EL (cell line): ENCODE results near the gene FXYD5.

Source experiments
- DNase-seq: peaks from one replicate; pipeline ENCODE4 v3.0.0-alpha.2; 2016

The FXYD5 gene, protein sequence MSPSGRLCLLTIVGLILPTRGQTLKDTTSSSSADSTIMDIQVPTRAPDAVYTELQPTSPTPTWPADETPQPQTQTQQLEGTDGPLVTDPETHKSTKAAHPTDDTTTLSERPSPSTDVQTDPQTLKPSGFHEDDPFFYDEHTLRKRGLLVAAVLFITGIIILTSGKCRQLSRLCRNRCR

DNA sequence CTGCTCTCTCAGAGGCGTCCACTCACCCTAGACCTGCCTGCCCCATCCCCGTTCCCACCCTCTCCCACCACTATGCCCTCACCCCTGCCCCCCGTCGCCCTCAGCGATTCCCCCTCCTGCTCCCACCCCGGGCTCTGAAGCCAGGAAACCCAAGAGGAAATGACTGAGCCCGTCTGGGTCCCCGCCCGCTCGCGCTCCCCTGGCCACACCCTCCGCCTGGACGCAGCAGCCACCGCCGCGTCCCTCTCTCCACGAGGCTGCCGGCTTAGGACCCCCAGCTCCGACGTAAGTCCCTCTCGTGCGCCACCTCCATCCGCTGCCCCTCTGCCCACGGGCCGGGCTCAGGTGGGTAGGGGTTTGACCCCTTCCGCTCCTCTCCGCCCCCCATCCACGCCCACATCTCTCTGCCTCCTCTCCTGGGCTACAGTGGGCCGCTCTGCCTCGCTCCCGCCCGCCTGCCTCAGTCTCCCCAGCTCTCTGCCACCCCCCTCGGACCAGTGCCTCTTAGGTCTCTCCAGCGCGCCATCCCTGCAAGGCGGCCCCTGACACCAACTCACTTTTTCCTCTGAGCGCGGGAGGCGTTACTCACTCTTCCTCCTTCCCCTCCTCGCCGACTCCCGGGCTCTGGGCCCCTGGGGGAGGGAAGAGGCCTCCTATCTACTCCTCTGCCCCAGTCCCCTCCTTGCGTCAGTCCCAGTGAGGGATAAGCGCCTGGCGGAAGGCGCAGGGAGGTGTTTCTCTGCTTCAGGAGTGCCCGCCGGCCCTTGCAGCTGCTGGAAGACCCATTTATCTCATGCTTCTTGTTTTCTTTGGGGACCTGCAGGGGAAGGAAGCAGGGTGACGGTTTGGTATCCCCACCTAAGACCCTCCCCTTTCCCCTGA lies at the start of gene FXYD5:
TSS of gene FXYD5 (plus strand) at position 211 of the 882 bp plus-strand sequence. CDS start 816 bp downstream, outside the sequence.
- DNase-seq, result peak; percentile 84

DNA sequence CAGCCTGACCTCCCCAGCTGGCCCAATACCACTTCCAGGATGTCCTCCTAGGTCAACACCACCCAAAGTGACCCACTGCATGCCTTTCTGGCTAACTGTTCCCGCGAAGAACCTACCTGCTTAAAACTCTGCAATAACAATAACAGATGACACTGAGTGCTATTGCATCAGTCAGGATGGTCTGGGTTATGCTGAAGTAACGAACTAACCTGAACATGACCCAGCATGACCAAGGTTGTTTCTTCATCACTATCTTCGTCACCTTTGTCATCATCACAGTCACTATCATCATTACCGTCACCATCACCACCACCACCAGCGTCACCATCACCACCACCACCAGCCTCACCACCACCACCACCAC lies 49.5 kb upstream of the FXYD5 start:
- no peak for DNase-seq

DNA sequence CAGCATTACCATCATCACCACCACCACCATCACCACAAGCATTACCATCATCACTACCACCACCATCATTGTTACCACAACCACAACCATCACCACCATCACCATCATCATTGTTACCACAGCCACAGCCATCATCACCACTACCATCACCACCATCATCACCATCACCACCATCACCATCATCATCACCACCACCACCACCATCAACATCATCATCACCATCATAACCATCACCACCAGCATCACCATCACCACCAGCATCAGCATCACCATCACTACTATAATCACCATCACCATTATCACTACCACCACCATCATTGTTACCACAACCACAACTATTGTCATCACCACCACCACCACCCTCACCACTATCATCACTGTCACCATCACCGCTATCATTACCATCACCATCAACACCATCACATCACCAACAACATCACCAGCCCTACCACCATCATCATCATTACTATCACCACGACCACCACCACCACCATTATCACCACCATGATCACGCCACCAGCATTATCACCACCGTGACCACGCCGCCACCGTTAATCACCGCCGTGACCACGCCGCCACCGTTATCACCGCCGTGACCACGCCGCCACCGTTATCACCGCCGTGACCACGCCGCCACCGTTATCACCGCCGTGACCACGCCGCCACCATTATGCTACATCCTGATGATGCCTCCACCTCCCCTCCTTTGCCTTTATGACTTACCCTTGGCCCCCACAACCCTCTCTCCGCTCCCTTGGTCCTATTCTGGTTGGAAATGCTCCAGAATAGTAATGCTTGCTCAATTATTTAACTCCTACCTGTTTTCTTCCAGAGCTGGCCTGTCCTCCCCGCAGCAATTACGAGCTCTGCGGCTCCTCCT lies 48.9 kb upstream of the FXYD5 start:
- no peak for DNase-seq

DNA sequence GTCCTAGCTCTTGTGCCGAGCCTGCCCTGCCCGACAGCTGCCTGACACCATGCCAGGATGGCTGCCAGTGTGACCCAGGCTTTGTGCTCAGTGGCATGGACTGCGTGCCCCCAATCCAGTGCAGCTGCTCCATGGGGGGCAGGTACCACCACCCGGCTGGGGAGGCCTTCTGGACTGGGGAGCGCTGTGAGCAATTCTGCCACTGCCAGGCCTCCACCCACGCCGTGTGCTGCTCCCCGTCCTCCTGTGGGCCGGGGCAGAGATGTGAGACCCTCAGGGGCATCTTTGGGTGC lies 48.3 kb upstream of the FXYD5 start:
- DNase-seq, result no peak

DNA sequence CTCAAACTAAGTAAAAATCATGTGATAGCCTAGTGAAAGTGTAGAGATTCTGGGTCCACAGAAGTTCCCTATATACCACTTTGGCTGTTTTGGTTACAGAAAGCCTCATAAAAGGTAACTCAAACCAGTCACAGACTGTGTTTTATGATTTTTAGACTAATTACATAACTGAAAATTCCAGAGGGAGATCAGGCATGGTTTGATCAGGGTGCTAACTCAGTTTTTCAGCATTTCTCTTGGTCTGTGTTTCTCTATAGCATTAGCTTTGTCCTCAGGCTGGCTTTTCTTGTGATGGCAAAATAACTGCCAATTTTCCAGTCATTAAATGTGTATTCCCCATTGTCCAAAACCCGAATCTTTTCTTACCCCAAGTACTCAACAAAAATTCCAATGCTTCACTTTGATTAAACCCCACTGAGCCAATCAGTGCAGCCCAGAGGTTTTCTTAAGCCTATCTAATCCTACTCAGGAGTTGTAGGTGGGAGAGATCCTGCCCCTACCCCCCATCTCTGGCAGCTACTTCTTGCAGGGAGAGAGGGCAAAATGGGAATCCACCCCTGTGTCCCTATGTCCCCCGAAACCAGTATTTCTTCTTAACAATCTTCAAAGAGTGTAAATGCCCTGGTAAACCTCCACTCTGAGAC lies 47.5 kb upstream of the FXYD5 start:
- DNase-seq, result no peak

DNA sequence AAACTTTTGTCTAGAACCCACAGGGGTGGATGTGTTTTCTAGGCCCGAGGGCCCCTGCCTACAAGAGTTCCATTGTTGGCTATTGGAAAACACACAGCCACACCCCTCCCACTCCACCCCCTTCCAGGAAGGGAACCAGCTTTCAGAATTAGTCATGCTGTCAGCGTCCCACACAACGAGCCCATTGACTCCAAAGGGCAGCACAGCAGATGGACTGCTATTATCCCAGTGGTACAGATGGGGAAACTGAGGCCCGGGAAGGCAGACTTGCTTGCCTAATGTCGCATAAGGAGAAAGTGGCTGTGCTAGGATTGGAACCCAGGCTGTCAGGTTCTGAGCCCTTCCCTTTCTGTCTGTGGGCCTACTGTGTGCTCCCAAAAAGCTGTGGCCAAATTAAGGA lies 47.0 kb upstream of the FXYD5 start:
- DNase-seq, result peak; percentile 31

DNA sequence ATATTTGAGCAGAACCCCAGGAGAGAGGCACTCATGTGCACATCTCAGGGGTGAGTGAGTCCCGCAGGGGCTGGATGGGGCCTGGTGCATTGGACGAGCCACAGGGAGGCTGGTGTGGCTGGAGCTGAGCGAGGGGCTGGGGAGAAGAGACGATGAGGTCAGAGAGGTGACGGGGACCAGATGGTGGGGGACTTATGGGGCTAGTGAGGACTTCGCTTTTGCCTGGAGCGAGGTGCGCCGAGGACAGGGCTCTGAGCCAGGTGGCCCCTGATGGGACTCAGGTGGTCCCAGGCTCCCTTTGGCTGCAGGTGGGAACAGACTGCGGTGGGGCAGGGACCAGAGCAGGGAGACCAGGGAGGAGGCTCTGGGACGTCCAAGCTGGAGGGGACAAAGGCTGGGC lies 45.8 kb upstream of the FXYD5 start:
- DNase-seq, result no peak

DNA sequence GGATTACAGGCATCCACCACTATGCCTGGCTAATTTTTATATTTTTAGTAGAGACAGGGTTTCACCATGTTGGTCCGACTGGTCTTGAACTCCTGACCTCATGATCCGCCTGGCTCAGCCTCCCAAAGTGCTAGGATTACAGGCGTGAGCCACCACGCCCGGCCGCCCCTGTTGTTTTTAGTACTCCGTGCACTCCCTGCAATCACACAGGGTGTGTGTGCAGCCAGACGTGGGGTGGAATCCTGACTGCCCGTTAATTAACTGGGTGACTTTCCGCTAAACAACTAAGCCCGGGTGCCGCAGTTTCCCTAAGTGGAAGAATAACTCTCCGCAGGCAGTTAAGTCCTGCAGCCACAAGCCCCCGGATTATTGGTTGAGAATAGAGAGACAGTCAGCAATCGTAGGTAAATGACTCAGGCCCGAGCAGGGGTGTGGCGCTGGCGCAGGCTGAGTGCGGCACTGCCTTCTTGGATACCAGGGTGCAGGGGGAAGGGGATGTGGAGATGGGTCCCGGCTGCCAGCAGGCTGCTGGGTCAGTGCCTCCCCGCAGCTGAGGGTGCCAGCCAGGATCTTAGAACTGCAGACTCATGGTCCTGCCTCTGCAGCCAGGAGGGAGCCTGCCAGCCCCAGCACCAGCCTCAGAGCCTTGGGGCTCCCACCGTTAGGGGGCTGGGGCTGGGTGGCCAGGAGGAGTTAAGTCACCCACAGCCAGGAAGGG lies 45.0 kb upstream of the FXYD5 start:
- no peak for DNase-seq

DNA sequence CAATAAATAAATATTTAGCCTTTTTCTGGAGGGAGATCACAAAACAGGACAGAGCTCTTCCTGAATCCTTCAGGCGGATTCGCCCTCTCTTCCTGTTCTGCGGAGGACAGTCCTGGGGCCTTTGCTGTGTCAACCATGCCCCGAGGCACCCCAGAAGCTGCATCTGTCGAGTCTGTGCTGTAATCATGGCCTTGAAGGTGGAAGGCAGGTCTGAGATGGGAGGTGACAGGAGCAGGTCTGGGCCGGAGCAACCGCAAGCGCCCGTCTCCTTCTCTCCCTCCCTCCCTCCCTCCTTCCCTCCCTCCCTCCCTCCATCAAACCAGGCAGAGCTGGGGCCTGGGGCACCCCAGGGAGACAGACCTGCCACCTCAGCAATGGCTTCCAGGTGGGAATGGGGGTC lies 43.6 kb upstream of the FXYD5 start:
- DNase-seq, result no peak

DNA sequence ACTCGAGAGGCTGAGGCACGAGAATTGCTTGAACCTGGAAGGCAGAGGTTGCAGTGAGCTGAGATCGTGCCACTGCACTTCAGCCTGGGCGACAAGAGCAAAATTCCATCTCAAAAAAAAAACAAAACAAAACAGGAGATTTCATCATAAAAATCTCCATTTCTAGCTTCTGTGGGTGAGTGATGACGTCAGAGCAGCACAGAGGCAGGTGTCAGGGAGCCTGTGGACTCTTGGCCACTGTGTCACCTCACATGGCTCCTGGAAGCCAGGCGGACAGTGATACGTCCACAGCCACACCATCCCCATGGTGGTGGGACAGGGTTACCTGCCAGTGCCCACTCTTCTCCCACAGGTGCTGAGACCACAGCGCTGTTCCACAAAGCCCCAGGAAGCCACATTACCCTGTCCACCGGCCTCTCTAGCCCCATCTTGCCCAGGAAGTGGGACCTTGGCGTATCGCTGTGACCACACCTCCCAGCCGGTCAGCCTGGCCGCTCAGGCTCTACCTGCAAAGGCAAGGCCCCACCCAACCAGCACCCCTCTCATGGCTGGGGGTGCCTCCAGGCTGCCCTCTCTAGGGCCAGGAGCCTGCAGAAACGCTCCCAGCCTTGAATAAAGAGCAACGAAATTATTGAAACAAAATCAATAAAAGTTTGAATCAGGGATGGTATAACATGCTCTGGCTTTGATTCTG lies 41.4 kb upstream of the FXYD5 start:
- DNase-seq, result no peak

DNA sequence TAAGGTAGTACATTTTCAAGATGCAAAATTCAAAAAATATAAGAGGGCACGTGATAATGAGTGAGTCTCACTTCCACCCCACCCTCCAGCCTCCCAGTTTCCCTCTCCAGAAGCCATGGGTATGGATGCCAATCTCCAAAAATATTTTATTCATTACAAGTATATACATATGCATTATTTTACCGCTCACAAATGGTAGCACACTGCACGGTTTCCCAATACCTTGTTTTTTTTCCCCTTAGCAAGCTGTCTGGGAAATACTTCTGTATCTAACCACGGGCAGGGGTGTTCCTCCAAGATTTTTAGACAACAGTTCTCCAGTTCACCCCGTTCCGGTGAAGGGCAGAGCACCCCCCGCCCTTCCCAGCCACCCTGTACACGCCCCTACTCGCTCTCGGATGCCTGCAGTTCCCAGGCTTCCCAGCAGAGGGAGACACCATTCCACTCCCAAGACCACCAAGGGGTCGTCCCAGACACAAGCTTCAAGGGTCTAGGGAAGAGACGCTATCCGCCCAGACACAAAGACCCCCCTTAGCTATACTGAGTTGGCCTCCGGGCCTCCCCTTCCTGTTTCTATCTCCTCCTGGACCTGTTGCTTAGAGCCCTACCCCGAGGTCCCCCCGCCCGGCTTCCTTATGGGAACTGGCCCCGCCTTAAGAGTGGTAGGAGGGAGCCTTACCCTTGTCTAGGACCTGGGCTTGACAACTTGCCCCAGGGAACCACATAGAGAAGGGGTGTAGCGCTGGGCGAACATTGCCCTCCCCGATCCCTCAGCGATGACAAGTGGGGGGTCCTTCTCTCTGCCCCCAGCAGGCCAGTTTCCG lies 40.0 kb upstream of the FXYD5 start:
- DNase-seq, result peak; percentile 44

DNA sequence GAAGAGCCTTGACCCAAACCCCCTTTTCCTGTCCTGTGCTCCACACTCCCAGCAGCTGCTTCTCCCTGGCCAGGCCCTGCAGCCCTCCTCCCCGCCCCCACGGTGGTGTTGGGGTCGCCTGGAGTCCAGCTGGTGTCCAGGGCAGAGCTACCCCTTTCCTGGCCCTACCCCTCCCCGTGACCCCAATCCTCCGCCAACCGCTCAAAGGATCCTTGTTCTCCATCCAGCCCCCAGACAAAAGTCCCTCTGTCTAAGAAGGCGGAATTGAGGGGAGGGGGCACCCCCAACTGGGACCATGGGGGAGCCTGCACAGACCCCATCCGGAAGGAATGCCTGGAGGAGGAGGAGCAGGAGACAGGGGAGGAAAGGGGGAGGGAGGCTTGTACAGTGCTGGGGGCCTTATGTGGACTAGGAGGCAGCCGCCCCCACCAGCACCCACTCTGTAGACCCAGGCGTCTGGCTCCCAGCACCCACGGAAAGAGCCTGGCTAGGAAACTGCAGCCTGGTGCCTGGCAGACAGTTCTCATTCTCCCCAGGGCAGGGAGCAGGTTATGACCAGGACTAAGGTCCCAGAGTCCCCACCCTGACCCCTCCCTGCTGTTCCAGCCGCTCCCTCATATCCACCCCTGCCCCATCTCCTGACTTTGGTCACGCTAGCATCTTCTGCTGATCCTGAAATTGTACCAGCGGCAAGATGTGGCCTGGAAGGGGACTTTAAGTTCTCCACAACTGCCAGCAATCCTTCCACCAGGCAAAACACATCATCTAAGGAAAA lies 39.2 kb upstream of the FXYD5 start, which contains the start of gene FXYD3:
TSS of gene FXYD3 (plus strand) at position 647 of the 775 bp plus-strand sequence. CDS start 3,554 bp downstream, outside the sequence.
- no peak for DNase-seq

DNA sequence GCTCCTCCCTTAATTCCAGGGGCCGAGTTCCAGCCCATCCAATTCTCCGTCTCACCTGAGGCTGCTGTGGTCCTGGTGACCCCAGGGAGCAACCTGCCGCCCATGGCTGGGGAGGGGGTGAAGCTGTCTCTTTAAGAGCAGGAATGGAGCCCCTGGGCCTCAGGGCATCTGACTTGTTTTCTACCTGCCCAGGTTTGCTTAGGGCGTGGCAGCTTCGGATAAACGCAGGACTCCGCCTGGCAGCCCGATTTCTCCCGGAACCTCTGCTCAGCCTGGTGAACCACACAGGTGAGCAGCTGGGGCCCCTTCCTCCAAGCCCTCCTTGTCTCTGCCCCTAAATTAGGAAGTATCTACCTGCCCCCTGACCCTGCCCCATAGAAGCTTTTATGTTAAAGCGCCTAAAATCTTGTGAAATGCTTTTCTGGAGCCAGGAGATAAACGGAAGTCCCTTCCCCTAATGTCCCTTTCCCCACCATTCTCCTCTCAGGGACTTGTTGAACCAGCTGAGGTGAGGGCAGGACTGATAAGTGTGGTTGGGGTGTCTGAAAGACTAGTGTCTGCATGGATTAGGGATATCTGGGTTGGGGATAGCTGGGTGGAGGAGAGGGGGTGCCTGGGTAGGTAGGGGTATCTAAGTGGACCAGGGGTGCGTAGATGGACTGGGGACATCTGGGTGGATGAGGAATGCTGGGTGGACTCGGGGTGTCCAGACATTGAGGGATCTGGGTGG lies 38.3 kb upstream of the FXYD5 start:
- no peak for DNase-seq

DNA sequence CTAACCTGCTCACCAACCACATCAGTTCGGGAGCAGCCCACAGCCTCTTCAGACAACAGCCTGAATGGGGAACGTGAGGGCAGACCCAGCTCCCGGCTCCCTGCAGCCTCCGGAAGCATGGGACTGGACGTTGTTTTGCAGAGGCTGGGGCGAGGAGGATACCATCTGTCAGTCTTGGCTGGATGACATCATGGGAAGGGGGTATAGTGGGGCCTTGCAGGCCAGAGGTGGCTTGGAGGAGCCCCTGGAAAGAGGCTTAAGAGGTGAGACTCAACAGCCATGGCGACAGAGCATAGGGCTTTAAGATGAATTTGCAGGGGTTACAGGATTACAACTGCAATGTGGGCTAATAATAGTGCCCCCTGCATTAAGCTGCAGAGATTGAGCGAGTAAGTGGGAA lies 37.4 kb upstream of the FXYD5 start:
- no peak for DNase-seq

DNA sequence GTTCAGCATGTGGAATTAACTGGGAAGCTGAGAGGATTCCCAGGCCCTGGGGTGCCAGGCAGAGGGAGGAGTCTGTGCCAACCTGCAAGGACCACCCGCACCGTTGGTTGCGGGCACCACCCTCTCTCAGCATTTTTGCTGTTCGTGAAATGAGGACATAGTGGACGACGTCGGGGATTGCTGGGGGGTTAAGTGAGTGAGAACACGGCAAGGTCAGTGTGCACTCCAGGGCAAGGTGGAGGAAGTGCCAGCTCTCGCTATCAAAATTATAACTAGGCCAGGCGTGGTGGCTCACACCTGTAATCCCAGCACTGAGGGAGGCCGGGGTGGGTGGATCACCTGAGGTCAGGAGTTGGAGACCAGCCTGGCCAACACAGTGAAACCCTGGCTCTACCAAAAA lies 36.7 kb upstream of the FXYD5 start:
- no peak for DNase-seq

DNA sequence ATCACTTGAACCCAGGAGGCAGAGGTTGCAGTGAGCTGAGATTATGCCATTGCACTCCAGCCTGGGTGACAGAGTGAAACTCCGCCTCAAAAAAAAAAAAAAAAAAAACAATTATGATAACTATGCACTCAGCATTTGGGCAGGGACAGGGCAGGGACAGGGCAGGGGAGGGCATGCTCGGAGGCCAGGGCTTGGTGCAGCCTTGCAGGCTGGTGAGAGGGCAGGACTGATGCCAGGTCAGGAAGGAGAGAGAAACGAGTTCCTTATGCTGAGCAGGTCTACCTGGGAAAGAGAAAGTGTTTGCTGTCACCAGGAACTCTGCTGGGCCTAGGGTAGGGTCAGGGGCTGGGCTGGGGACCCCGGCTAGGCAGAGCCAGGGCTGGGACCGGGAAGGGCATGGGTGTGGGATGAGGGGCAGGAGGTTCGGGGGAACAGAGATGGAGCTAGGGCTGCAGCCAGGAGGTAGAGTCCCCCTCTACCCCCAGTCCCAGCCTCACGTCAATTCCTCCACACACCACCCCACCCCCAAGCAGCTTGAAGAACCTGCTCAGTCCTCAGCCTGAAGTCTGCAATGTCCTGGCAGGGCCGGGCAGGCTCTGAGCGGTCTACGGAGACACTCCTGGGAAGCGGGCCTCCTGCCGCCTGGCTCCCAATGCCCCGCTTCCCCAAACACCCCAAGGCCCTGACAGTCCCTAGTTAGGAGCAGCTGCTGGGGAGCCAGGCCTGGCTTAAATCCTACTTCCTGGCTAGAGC lies 36.1 kb upstream of the FXYD5 start:
- no peak for DNase-seq

DNA sequence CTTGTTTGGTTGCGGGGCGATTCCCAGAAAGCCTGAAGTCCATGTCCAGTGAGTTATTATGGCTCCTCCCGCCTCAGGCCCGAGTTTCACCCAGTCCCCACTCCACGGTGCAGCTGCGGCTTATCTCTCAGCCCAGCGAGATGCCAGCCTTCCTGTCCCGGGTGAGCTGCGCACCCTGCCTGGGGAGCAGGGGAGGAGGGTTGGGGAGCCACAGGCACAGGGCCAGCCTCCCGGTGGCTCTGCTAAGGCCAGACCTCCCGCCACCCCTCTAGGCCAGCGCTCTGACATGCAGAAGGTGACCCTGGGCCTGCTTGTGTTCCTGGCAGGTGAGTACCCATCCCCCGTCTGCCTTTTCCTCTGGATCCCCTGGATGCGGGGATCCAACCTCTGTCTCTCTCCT lies 35.4 kb upstream of the FXYD5 start:
- no peak for DNase-seq

DNA sequence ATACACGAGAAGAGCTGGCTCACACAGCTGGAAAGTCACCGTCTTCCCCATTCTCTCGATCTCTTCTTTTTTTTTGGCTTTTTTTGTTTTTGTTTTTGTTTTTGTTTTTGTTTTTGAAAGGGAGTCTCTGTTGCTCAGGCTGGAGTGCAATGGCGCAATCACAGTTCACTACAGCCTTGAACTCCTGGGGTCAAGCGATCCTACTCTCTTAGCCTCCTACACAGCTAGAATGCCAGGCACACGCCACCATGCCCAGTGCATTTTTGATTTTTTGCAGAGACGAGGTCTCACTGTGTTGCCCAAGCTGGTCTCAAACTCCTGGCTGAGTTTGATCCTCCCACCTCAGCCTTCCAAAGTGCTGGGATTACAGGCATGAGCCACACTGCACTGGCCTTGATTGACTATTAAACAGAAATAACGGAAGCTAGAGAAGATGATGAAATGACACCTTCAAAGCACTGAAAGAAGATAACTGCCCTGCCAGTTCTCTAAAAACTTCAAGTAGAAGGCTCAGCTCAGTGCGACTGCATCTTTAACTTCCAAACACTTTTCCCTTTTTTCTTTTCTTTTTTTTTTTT lies 34.9 kb upstream of the FXYD5 start:
- DNase-seq, result no peak
